ENCODE data around the gene NMT1.

The NMT1 gene

GRCh38 chr17:45127207-45127547 lies 66.1 kb downstream of the NMT1 start:
- Histone ChIP-seq H3K4me2 (ENCODE audit: low read length) (no peak overlapping the region), H3K79me2 (ENCODE audit: control insufficient read depth, low read length) (no peaks in the 10 kb centered on the region), H3K27ac (ENCODE audit: low read depth, low read length) (no peak overlapping the region), H3F3A (ENCODE audit: control insufficient read depth, insufficient read depth) (no peaks in the 10 kb centered on the region), H3K27me3 (ENCODE audit: control insufficient read depth, low read length) (peaks cover 16% of the 10 kb centered on the region), H3K9me2 (replicated peaks; ENCODE audit: control insufficient read depth, low read length) (no peaks in the 10 kb centered on the region), H3K4me3 (ENCODE audit: low read length) (no peak overlapping the region), H3K36me3 (ENCODE audit: control insufficient read depth, low read length) (no peaks in the 10 kb centered on the region), H3K4me1 (ENCODE audit: control insufficient read depth, low read length) (peaks cover 6% of the 10 kb centered on the region; the same call in 1 of the 2 replicates), H4K20me1 (ENCODE audit: control insufficient read depth, insufficient read depth, low read depth, low read length) (0 out of 2 replicates have a peak, but pooled peaks cover 4% of the 10 kb centered on the region), H3K9me3 (ENCODE audit: control insufficient read depth, insufficient read depth, low read length) (no peaks in the 10 kb centered on the region)
- TF ChIP-seq EZH2phosphoT487 (IDR thresholded peaks at IDR 0.05; ENCODE audit: borderline replicate concordance, low read length) = no peak
- TF ChIP-seq, protein P1, sequence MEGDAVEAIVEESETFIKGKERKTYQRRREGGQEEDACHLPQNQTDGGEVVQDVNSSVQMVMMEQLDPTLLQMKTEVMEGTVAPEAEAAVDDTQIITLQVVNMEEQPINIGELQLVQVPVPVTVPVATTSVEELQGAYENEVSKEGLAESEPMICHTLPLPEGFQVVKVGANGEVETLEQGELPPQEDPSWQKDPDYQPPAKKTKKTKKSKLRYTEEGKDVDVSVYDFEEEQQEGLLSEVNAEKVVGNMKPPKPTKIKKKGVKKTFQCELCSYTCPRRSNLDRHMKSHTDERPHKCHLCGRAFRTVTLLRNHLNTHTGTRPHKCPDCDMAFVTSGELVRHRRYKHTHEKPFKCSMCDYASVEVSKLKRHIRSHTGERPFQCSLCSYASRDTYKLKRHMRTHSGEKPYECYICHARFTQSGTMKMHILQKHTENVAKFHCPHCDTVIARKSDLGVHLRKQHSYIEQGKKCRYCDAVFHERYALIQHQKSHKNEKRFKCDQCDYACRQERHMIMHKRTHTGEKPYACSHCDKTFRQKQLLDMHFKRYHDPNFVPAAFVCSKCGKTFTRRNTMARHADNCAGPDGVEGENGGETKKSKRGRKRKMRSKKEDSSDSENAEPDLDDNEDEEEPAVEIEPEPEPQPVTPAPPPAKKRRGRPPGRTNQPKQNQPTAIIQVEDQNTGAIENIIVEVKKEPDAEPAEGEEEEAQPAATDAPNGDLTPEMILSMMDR (IDR thresholded peaks at IDR 0.05; ENCODE audit: low read depth, low read length, poor library complexity, severe bottlenecking) = no peak

DNA sequence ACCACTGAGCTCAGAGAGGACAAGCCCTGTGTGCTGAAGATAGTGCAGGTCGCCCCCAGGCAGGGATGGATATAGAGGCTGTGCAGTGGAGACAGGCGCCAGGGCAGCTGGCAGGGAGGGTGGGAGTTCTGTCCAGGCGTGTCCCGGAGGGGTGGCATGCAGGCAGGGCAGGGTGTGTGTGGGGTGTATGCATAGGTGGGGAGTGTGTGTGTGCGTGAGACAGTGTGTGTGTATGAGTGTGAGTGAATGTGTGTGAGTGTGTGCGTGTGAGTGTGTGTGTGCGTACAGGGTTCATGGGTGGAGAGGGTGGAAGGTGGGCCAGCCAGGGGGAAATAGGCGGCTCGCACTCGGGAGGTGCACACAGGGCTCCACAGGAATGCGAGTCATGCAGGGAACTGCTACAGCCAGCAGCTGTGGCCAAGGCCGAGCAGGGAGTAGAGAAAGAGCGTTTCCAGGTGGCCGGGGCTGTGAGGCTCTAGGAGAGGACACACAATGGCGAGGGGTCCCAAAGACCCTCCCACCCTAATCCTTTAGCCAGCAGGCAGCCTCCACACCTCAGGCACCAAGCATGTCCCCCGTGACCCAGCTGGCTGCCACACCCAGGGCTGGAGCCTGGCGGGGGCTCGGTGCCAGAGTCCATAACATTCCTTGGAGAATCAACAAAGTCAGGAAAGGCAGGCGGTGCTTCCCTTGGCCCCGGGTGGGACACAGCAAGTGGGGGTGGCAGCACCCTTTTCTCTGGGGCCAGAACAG lies 66.6 kb downstream of the NMT1 start:
- no peaks in the 10 kb centered on the region for H3K36me3 ChIP-seq (ENCODE audit: control insufficient read depth, low read length)
- no peaks in the 10 kb centered on the region for H3K9me2 ChIP-seq (replicated peaks; ENCODE audit: control insufficient read depth, low read length)
- H3K4me2 ChIP-seq (ENCODE audit: low read length) = no peak overlapping the region
- 0 out of 2 replicates have a peak, but pooled peaks cover 4% of the 10 kb centered on the region for H4K20me1 ChIP-seq (ENCODE audit: control insufficient read depth, insufficient read depth, low read depth, low read length)
- TF ChIP-seq, protein P1 (IDR thresholded peaks at IDR 0.05; ENCODE audit: low read depth, low read length, poor library complexity, severe bottlenecking) = no peak
- no peak for TF ChIP-seq EZH2phosphoT487 (IDR thresholded peaks at IDR 0.05; ENCODE audit: borderline replicate concordance, low read length)
- H3K4me3 ChIP-seq (ENCODE audit: low read length) = no peak overlapping the region
- H3K9me3 ChIP-seq (ENCODE audit: control insufficient read depth, insufficient read depth, low read length) = no peaks in the 10 kb centered on the region
- H3K27ac ChIP-seq (ENCODE audit: low read depth, low read length) = no peak overlapping the region
- H3K79me2 ChIP-seq (ENCODE audit: control insufficient read depth, low read length) = no peaks in the 10 kb centered on the region
- peaks cover 16% of the 10 kb centered on the region for H3K27me3 ChIP-seq (ENCODE audit: control insufficient read depth, low read length)
- H3F3A ChIP-seq (ENCODE audit: control insufficient read depth, insufficient read depth) = no peaks in the 10 kb centered on the region
- peaks cover 8% of the 10 kb centered on the region for H3K4me1 ChIP-seq (ENCODE audit: control insufficient read depth, low read length)

DNA sequence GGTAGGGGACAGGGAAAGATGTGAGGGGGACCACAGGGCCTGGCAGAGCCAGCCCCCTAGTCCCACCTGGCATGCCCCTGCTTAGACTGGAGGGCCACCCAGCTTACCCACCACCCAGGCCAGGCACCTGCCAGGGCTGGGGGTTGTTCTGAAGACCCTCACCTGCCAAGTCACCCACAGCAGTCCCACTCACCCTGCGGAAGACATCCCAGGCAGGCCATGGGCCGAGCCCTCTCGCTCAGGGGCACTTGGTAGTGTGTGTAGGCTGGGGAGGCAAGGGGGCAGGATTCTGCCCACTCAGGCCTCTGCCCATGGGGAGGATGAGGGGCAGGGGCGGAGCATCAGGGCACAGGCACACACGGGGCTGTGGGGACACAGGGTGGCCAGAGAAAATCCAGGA lies 67.2 kb downstream of the NMT1 start:
- no peak overlapping the region for H3K27ac ChIP-seq (ENCODE audit: low read depth, low read length)
- no peaks in the 10 kb centered on the region for H3F3A ChIP-seq (ENCODE audit: control insufficient read depth, insufficient read depth)
- H4K20me1 ChIP-seq (ENCODE audit: control insufficient read depth, insufficient read depth, low read depth, low read length) = 0 out of 2 replicates have a peak, but pooled peaks cover 4% of the 10 kb centered on the region
- H3K79me2 ChIP-seq (ENCODE audit: control insufficient read depth, low read length) = no peaks in the 10 kb centered on the region
- H3K4me2 ChIP-seq (ENCODE audit: low read length) = no peak overlapping the region
- no peaks in the 10 kb centered on the region for H3K36me3 ChIP-seq (ENCODE audit: control insufficient read depth, low read length)
- H3K9me2 ChIP-seq (replicated peaks; ENCODE audit: control insufficient read depth, low read length) = no peaks in the 10 kb centered on the region
- TF ChIP-seq, protein P1 (IDR thresholded peaks at IDR 0.05; ENCODE audit: low read depth, low read length, poor library complexity, severe bottlenecking) = no peak
- TF ChIP-seq EZH2phosphoT487 (IDR thresholded peaks at IDR 0.05; ENCODE audit: borderline replicate concordance, low read length) = no peak
- H3K4me1 ChIP-seq (ENCODE audit: control insufficient read depth, low read length) = peaks cover 12% of the 10 kb centered on the region
- H3K27me3 ChIP-seq (ENCODE audit: control insufficient read depth, low read length) = peaks cover 16% of the 10 kb centered on the region
- H3K4me3 ChIP-seq (ENCODE audit: low read length) = no peak overlapping the region
- H3K9me3 ChIP-seq (ENCODE audit: control insufficient read depth, insufficient read depth, low read length) = no peaks in the 10 kb centered on the region

Data from DOHH2 (cell line).